Right atrium auricular region (tissue), 2 donors: ENCODE measurements around the gene OR52I2. TPM values are rescaled to one million over a fixed set of nuclear protein-coding genes. Genes with fewer than 3 reads are reported as not detected.

Source experiments
- DNase-seq: peaks from one replicate; pipeline ENCODE4 v3.0.0-alpha.2; 2019; ENCODE audit warnings: low spot score
- H3K27ac ChIP-seq, 2 donors: fragments of 200-600 bp; sonication (generic); 1 replicate in 1 of 2; 2 replicates in 1 of 2; pipeline ENCODE4 v1.5.1; 2016 to 2019
- H3K27me3 ChIP-seq, 2 donors: fragments of 200-600 bp; sonication (generic); one replicate each; pipeline versions ENCODE4 v1.5.1 to v1.6.0; 2017 to 2019
- H3K36me3 ChIP-seq: fragments of 200-600 bp; sonication (generic); one replicate; pipeline ENCODE4 v1.5.1; 2016
- H3K4me1 ChIP-seq, 2 donors: fragments of 200-600 bp; sonication (generic); one replicate each; pipeline versions ENCODE4 v1.5.1 to v1.6.0; 2017 to 2019
- H3K4me3 ChIP-seq, 2 donors: fragments of 200-600 bp; sonication (generic); 1 replicate in 1 of 2; 2 replicates in 1 of 2; pipeline ENCODE4 v1.5.1; 2017 to 2019; ENCODE audit warnings: mild to moderate bottlenecking in 1 of 2, moderate library complexity in 1 of 2
- H3K9me3 ChIP-seq, 2 donors: fragments of 200-600 bp; sonication (generic); one replicate each; pipeline ENCODE4 v1.5.1; 2019
- CTCF ChIP-seq, 2 donors: fragments of 200-600 bp; sonication (generic); IDR thresholded peaks; one replicate each; pipeline ENCODE4 v1.5.1; 2019; ENCODE audit warnings: antibody characterized with exemption in 2 of 2
- total RNA-seq, 2 donors: library from RNA; depleted of rRNA; stranded (reverse); fragments of >200 nt; gene quantifications; one replicate each; pipeline ENCODE4 v1.1.0, GENCODE V29; 2016

OR52I2 gene
- total RNA-seq, 2 donors from 2014 or later, result not detected

GRCh38 chr11:4636136-4636535 lies 54.6 kb downstream of the OR52I2 start:
- no peak for TF ChIP-seq CTCF (IDR thresholded peaks at IDR 0.05)
- peaks cover 0 to 9% of the 10 kb centered on the region in 2 donors for H3K4me1 ChIP-seq
- H3K27me3 ChIP-seq, result no peaks in the 10 kb centered on the region
- DNase-seq, result no peak
- H3K36me3 ChIP-seq, result no peaks in the 10 kb centered on the region
- no peak overlapping the region for H3K4me3 ChIP-seq
- no peaks in the 10 kb centered on the region for H3K9me3 ChIP-seq
- H3K27ac ChIP-seq, result no peak overlapping the region

GRCh38 chr11:4636962-4637661 lies 55.6 kb downstream of the OR52I2 start, which contains the start of gene OR51D1:
Gene OR51D1, plus strand, starts transcription at chr11:4637477. Its CDS starts 2,314 bp downstream, at chr11:4639791.
- Histone ChIP-seq H3K4me3 (peak within 1 kb of the TSS in 1 of 2 donors; percentile 33), H3K27me3 (no peaks in the 10 kb centered on the region), H3K4me1 (peaks cover 0 to 14% of the 10 kb centered on the region in 2 donors), H3K9me3 (no peaks in the 10 kb centered on the region), H3K27ac (no peak within 1 kb of the TSS), H3K36me3 (no peaks in the 10 kb centered on the region)
- TF ChIP-seq CTCF (IDR thresholded peaks at IDR 0.05), result peak; percentile 85 to 93
- DNase-seq, result peak; percentile 75

- H3K4me3 ChIP-seq, result no peak overlapping the region
- peaks cover 0 to 15% of the 10 kb centered on the region in 2 donors for H3K4me1 ChIP-seq
- no peak for TF ChIP-seq CTCF (IDR thresholded peaks at IDR 0.05)
- H3K36me3 ChIP-seq, result no peaks in the 10 kb centered on the region
- H3K27me3 ChIP-seq, result no peaks in the 10 kb centered on the region
- no peak overlapping the region for H3K27ac ChIP-seq
- H3K9me3 ChIP-seq, result no peaks in the 10 kb centered on the region
- DNase-seq, result no peak
These were observed 56.1 kb downstream of the OR52I2 start for GRCh38 chr11:4637662-4638047.

- H3K4me3 ChIP-seq, result no peak overlapping the region
- TF ChIP-seq CTCF (IDR thresholded peaks at IDR 0.05), result no peak
- no peaks in the 10 kb centered on the region for H3K36me3 ChIP-seq
- no peaks in the 10 kb centered on the region for H3K27me3 ChIP-seq
- DNase-seq, result no peak
- H3K9me3 ChIP-seq, result no peaks in the 10 kb centered on the region
- H3K4me1 ChIP-seq, result peaks cover 0 to 30% of the 10 kb centered on the region in 2 donors
- no peak overlapping the region for H3K27ac ChIP-seq
These were observed 58.4 kb downstream of the OR52I2 start for GRCh38 chr11:4639931-4640330.

GRCh38 chr11:4641501-4641900 lies 60.0 kb downstream of the OR52I2 start:
- H3K4me3 ChIP-seq, result no peak overlapping the region
- no peak overlapping the region for H3K27ac ChIP-seq
- no peak for DNase-seq
- H3K4me1 ChIP-seq, result peaks cover 0 to 44% of the 10 kb centered on the region in 2 donors
- TF ChIP-seq CTCF (IDR thresholded peaks at IDR 0.05), result no peak
- no peaks in the 10 kb centered on the region for H3K36me3 ChIP-seq
- H3K27me3 ChIP-seq, result no peaks in the 10 kb centered on the region
- H3K9me3 ChIP-seq, result no peaks in the 10 kb centered on the region

- no peak overlapping the region for H3K4me3 ChIP-seq
- peaks cover 0 to 44% of the 10 kb centered on the region in 2 donors for H3K4me1 ChIP-seq
- H3K27ac ChIP-seq, result no peak overlapping the region
- H3K9me3 ChIP-seq, result no peaks in the 10 kb centered on the region
- H3K36me3 ChIP-seq, result no peaks in the 10 kb centered on the region
- no peaks in the 10 kb centered on the region for H3K27me3 ChIP-seq
- TF ChIP-seq CTCF (IDR thresholded peaks at IDR 0.05), result no peak
- DNase-seq, result no peak
These were observed 60.5 kb downstream of the OR52I2 start for GRCh38 chr11:4642043-4642442.
